ENCODE data around the gene IPMK. TPM values are rescaled to one million over a fixed set of nuclear protein-coding genes. Genes with fewer than 3 reads are reported as not detected.
A peak's percentile ranks its signal among the peaks of the same experiment; 100 is the strongest.

The IPMK gene
- total RNA-seq (2014; rRNA removed; shearing (Covaris generic)), result 1.4 and 1.9 TPM in 2 replicates

DNA sequence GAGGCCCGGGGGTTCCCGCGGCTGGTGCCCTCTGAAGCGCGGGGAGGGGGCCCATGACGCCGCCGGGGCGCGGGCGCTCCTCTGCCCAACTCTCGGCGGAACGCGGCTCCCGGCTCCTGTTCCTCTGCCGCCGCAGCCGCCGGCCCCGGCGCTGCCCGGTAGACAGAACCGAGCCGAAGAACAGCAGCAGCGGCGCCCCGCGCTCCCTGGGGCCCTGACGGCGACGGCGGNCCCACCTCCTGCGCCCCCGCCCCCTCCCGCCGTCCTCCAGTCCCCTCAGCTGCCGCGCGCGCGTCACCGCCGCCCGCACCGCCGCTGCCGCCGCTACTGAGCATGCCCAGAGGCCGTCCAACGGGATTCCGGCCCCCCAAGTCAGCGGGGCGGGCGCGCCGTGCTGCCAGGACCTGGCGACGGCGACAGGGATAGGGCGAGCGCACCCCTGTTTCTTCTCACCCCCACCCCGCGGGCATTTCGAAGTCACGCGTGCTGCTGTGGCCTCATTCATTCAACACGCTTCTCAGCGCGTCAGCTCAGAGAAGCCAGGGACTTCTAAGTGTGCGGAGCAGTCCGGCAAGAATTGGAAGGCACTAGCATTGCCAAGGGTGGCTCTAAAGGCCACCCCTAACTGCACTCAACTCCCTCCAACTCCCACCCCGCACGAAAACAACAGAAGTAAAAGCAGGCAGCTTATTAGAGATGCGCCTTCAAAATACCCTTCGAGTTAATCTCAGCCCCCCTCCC lies at the start of gene IPMK:
IPMK (minus strand) TSS at position 182 of the 741 bp plus-strand sequence. CDS start 283 bp downstream, outside the sequence.
- in situ Hi-C loops (cut with HindIII; ENCODE audit: low sequenced_read_pairs), result no loop called here
- DNase-seq (ENCODE audit: low spot score), result peak; percentile 90

DNA sequence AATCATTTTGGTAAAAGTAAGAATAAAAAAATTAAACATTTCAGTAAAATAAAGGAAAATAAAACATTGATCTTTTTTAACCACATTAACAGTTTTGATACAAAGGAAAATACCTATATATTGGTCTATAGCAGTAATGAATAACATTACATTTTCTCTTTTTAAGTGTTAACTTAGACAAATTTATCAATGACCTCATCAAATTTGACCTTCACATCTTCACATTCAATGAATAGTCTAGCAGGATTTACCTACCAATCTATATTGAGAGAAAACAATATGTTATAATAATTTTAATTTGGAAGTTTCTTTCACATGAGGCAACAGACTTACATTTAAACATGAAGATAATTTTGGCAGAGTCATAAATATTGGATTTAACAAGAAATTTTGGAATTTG lies 49.2 kb upstream of the IPMK start:
- in situ Hi-C loops (cut with HindIII; ENCODE audit: low sequenced_read_pairs), result no loop called here

DNA sequence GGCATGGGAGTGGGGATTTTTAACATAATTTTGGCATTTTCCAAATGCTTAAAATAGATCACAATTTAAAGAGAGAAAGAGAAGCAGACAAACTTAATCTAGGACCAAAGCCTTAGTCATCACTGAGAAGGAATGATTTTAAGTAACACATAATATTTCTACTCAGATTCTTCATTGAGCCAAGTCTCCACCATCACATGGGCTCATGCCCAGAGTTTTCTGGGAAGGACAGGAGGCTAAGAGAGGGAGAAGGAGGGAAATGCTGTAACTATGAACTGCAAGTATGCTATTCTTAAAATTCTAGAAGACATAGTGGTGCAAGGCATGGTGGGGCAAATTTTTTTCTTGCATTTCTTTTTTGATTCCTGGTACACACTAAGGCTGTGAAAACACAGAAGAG lies 43.3 kb upstream of the IPMK start:
- no peak for DNase-seq (ENCODE audit: low spot score)
- in situ Hi-C loops (cut with HindIII; ENCODE audit: low sequenced_read_pairs), result no loop called here

More for the DNA sequence above, 49.2 kb upstream of the IPMK start:
- DNase-seq (ENCODE audit: low spot score), result no peak

DNA sequence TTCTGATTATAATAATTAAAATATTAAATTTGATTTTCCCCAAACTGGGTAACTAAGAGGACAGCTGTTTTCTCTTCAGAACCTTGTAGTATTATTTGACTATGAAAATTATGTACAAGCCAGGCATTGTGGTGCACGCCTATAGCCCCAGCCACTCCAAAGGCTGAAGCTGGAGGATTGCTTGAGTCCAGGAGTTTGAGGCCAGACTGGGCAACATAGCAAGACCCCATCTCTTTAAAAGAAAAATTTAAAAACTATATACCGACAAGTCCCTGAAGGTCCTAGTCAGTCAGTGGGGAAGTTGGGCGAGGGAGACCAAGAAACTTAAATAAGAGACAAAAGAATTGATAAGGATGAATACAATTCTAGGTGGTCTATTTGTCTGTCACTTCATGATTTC lies 40.0 kb upstream of the IPMK start:
- DNase-seq (ENCODE audit: low spot score), result no peak
- in situ Hi-C loops (cut with HindIII; ENCODE audit: low sequenced_read_pairs), result no loop called here

DNA sequence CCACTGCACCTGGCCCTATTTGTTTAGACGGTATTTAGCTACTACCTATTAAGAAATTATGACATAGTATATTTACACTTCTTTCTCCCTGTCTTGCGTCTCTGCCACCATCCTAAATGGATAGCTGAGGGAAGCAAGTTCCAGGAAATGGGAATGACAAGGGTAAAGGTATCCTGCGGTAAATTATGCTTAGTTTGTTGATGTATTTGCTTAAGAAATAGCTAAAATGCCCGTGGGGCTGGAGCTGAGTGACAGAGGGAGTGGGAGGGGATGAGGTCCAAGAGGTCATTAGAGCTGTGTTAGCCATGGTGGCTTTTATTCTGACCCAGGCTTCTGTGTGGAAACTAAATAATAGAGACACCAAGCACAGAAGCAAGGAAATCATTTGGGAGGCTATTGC lies 38.1 kb upstream of the IPMK start:
- no peak for DNase-seq (ENCODE audit: low spot score)

DNA sequence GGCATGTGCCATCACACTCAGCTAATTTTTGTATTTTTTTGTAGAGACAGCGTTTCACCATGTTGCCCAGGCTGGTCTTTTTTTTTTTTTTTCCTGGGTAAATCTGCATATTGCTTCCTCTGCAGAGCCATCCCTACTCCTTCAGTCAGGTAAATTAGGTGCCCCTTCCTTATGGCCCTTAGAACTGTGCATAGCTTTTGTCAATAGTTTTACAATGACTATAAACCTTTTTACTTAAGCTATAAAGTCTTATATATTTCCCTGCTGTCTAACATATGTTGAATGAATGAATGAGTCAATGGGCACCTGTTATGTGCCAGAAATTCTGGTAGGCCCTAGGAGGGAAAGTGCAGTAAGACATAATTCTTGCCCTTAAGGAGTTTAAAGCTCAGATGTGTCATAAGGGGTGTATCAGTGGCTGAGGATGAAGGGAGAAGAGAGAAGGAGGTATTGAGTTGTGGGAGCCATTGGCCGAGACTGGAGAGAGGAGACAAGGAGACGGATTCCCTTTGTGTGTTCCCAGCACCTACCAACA lies 36.5 kb upstream of the IPMK start:
- in situ Hi-C loops (cut with HindIII; ENCODE audit: low sequenced_read_pairs), result no loop called here

More for the DNA sequence above, 38.1 kb upstream of the IPMK start:
- in situ Hi-C loops (cut with HindIII; ENCODE audit: low sequenced_read_pairs), result no loop called here

DNA sequence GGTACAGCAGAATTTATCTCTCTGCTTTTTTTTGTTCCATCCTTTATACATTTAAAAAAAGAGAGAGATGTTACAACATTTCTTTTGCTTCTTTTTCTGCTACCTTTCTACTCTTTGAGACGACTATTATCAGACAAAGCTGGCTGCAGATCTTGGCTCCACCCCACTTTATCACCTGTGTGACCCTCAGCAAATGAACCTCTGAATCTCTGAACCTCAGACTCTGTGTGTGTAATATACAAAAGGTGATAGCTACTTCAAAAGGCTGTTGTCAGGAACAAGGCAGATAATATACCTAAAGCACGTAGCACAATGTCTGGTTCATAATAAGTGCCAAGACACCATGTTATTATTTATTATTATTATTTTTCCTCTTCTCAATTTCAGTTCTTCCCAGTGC lies 34.6 kb upstream of the IPMK start:
- no peak for DNase-seq (ENCODE audit: low spot score)
- in situ Hi-C loops (cut with HindIII; ENCODE audit: low sequenced_read_pairs), result no loop called here

More for the DNA sequence above, 36.5 kb upstream of the IPMK start:
- DNase-seq (ENCODE audit: low spot score), result no peak

DNA sequence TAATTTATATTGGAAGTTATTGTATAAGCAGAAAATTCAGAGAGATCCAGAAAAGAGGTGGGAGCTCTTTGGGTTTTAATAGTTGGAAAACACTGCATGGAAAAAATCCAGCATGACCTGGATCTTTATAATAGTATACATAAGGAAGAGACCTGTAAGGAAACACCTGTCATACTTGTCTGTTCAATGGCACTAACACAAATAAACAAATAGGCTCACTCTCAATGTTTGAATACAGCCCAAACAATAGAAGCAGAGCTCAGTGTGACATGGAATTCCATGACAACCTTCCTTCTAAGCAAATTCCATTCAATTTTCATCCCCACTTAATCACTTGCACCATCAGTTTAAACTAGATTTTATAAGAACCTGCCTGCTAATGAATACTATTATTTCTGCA lies 33.0 kb upstream of the IPMK start:
- in situ Hi-C loops (cut with HindIII; ENCODE audit: low sequenced_read_pairs), result no loop called here

DNA sequence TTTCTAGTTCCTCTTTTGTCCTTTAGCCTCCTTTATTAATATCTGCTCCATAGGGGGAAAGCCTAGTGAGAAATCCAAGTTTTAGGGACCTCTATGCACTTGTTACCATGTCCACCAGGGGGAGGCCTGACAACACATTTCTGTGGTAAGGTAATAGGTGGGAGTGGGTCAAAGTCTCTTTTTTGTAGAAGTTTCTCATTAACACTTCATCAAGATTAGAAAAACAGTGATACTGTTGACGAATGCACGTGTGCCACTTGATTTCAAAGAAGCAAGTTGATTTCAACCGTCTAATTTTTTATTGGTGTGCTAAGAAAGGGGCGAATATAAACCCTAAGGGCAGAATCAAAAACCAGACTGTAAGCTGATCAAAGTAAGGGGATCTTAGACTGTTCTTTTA lies 31.9 kb upstream of the IPMK start:
- in situ Hi-C loops (cut with HindIII; ENCODE audit: low sequenced_read_pairs), result no loop called here
- DNase-seq (ENCODE audit: low spot score), result peak; percentile 22

More for the DNA sequence above, 33.0 kb upstream of the IPMK start:
- DNase-seq (ENCODE audit: low spot score), result no peak

DNA sequence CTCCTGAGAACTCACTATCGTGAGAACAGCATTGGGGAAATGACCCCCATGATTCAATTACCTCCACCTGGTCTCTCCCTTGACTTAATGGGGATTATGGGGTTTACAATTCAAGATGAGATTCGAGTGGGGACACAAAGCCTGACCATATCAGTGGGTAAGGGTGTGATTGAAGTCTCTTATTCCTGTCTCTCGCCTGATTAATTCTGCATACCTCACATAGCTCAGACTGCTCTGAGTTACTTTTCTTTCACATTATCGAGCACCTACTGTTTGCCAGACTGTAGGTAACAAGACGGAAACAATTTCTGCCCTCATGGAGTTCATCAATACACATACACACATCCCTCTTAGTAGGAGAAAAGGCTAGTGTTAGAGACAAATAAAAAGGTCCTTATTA lies 26.3 kb upstream of the IPMK start:
- DNase-seq (ENCODE audit: low spot score), result no peak
- in situ Hi-C loops (cut with HindIII; ENCODE audit: low sequenced_read_pairs), result no loop called here

DNA sequence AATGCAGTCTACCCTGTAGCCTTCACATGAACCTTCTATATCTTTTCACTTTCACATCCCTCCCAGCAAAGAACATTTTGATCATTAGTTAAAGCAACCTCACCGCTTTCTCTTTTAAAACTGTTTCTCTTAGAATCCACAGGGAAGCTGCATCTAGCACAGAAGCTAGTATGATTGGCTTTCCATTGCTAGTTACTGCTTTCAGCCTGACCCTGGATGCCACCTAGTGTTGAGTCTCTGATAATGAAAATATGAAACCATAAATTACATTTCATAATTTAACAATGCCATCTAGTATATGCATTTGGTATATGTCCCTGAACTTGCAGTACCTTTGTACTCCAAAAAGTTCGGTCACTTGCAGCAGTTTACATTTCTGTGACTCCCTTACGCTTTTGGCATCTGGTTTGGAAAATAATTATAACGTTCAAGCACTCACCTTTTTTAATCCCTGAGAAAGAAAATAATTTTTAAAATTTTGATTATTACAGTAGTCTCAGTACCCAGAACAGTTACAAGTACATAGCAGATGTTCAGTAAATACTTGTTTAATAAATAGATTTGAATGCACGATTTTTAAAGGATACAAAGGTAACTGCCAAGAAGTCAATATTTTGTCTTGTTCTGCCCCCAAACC lies 24.0 kb upstream of the IPMK start:
- in situ Hi-C loops (cut with HindIII; ENCODE audit: low sequenced_read_pairs), result no loop called here
- DNase-seq (ENCODE audit: low spot score), result peak; percentile 64

DNA sequence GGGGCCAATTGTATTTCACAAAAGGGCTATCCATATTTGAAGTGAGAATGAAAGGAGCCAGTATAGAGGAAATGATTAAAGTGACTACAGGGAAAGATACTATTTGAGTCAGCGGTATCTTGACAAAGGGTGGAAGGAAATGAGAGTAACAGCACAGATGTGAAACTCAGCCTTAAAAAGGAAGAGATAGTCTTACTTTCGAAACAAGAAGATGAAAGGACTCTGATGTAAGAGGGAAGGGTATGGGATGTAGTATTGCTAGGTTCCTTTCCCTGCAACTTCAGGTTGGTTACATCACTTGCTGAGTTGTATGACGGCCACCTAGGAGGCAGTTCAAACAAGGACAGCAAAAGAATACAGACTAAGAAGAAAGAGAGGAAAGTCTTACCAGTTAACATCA lies 14.9 kb upstream of the IPMK start:
- DNase-seq (ENCODE audit: low spot score), result no peak
- in situ Hi-C loops (cut with HindIII; ENCODE audit: low sequenced_read_pairs), result no loop called here

DNA sequence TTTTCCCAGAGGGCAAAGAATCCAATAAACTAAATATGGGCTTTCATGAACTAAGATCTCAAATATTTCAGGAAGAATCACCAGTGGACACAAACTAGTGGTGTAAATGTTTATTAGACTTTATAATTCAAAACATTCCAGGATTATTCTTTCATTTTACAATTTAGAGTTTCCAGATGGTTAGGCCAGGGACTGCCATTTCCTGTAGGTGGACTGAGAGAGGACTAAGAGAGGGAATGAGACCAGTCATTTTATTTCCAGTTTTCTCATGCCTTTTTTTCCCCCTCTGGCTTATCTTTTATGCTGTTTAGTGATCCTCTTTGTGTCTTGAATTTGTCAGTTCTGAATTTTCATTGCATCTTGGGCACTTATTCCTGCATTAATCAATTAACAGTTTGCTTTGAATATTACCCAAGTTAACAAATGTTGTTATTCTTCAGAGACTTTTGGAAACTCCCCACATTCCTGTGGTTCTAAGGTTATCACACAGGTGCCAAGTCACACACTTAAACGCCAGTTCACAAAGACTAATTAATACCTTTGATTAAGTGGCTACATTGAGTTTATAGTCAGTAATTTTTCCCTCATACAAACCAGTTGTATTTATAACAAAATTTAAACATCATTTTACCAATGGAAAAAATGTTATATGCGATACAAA lies 13.5 kb upstream of the IPMK start:
- DNase-seq (ENCODE audit: low spot score), result no peak
- in situ Hi-C loops (cut with HindIII; ENCODE audit: low sequenced_read_pairs), result no loop called here

DNA sequence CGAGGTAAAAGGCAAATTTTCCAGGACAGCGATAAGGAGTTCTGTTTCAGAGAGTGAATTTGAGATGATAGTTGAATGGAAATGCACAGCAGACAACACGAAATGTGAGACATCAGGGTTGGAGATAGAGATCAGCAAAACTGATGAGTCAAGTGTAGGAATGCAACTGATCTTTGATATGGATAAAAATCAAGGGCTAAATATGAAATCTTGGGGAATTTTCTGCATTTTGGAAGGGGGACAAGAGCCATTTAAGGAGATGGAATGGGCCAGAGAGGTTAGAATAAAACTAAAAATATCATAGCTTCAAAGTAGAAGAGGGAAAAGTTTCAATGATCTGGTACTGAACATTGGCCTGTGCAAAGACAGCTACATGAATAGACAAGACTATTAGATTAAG lies 12.8 kb upstream of the IPMK start:
- no peak for DNase-seq (ENCODE audit: low spot score)
- in situ Hi-C loops (cut with HindIII; ENCODE audit: low sequenced_read_pairs), result no loop called here

DNA sequence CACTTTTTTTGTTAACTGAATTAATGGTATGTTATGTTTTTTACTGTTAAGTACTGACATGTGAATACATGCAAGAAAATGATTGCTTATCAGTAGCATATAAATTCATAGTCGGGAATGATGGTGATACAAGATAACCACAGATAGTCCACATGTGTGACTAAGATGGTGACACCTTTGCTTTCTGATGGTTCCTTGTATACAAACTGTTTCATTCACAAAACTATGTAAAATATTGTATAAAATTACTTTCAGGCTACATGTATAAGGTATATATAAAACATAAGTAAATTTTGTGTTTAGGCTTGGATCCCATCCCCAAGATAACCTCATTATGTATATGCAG lies 11.2 kb upstream of the IPMK start:
- no peak for DNase-seq (ENCODE audit: low spot score)
- in situ Hi-C loops (cut with HindIII; ENCODE audit: low sequenced_read_pairs), result no loop called here

DNA sequence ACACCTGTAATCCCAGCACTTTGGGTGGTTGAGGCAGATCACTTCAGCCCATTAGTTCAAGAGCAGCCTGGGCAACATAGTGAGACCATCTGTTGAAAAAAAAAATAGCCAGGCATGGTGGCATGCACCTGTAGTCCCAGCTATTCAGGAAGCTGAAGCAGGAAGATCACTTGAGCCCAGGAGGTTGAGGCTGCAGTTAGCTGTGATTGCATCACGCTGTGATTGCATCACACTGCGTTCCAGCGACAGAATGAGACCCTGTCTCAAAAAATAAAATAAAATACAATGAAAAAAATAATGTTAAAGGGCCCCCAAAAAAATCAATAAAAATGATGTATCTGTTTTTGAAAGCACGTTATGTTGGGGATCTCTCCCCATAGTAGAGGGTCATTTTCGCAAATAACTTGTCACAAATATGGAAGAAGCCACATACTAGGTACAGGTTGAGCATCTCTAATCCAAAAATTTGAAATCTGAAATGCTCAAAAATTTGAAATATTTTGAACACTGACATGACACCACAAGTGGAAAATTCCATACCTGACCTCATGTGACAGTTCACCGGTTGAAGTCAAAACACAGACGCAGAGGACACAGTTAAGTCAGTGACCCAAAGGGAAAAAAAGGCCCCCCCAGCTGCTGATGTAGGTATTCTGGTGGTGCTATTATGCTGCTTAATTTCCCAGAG lies 10.7 kb upstream of the IPMK start:
- in situ Hi-C loops (cut with HindIII; ENCODE audit: low sequenced_read_pairs), result no loop called here
- no peak for DNase-seq (ENCODE audit: low spot score)

DNA sequence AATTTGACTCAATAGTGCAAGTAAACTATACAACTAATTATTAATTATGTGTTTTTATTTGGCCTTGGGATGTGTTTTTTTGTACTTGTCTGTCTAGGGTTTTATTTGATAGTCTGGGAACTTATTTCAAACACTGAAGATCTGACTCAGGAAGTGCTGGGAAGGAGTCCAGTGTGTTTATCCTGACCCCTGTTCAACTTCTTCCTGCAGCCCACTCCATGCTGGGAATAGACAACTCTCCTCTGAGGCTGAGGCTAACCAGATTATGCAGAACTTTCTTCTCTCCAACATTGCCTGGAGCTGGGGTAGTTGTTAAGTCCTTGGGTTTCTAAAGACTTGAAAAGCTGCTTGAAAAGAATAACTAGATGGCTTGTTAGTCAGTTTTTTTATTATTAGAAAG lies 8.2 kb upstream of the IPMK start:
- in situ Hi-C loops (cut with HindIII; ENCODE audit: low sequenced_read_pairs), result no loop called here

DNA sequence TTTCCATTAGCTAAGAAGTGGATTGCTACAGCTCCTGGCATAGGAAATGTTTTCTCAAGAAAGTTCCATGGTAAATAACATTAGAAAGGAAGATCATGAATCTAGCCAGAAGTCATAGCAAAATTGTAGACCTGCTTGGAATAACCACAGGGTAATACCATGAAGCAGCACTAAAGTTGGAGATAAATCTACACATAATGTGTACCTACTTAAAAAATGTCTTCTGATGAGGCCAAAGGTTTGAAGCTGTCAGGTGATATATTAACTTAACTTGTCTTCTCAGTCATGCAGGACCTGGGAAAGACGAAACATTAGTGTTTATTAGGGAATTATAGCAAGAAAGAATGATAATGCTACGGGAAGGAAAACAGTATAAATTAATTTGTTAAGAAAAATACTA lies 7.6 kb upstream of the IPMK start:
- DNase-seq (ENCODE audit: low spot score), result no peak
- in situ Hi-C loops (cut with HindIII; ENCODE audit: low sequenced_read_pairs), result no loop called here

More for the DNA sequence above, 8.2 kb upstream of the IPMK start:
- DNase-seq (ENCODE audit: low spot score), result no peak

DNA sequence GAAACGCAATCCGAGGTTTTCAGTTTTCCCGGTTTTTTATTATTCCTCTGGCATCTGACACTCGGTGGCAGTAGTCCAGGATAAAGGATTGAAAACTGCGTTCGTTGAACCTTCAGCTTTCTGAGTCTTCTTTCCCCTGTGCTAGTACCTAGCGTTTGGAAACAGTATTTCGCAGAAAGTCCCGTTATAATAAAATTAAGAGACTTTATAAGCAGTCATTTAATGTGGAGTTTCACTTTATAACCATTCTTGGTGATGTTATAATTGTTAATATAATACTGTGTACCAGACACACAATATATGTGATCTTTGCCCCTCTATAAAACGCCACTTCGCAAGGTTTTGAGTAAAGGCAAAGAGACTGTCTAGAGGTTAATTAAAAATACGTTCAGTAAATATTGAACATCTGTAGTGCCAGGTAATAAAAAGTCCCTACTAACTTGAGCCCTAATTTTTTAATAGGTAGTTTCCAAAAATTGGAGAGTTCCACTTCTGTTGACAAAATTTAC lies 2.1 kb upstream of the IPMK start:
- no peak for DNase-seq (ENCODE audit: low spot score)
- in situ Hi-C loops (cut with HindIII; ENCODE audit: low sequenced_read_pairs), result no loop called here

Data from G401 (cell line).